ENCODE results near the gene ATP10A. TPM values are rescaled to one million over a fixed set of nuclear protein-coding genes. Genes with fewer than 3 reads are reported as not detected.

Gene ATP10A
- total RNA-seq, 2 donors from 2014 or later, result 5.6 to 14.3 TPM

DNA sequence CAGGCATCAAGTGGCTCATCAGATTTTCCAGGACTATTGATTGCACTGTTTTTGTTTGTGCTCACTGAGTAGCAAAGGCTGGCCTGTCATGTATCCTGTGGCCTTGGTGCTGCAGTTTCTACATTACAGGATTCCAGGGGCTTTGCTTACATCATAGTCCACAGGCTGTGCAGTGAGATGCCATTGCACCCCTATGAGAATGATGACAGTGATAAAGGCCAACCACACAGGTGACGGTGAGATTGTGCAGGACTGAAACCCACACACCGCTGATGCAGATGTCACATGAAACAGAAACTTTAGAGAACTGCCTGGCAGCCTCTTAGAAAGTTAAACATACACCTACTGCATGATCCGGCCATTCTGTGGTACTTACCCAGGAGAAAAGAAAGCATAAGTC is 229.3 kb downstream of the ATP10A start:
- no peak for DNase-seq (ENCODE audit: low spot score)
- intact Hi-C loops (cut with DNase I), result no loop called here
- Histone ChIP-seq H3K27ac (no peak overlapping the region), H3K4me1 (replicated peaks) (no peaks in the 10 kb centered on the region), H3K36me3 (no peaks in the 10 kb centered on the region), H3K27me3 (replicated peaks; ENCODE audit: insufficient read depth) (no peaks in the 10 kb centered on the region), H3K4me3 (no peak overlapping the region), H3K9me3 (no peaks in the 10 kb centered on the region)
- WGBS, result 38% methylated on average over 3 of the region's 3 CpGs
- TF ChIP-seq POLR2A (IDR thresholded peaks at IDR 0.05) (no peak), CTCF (IDR thresholded peaks at IDR 0.05) (no peak), POLR2AphosphoS5 (IDR thresholded peaks at IDR 0.05) (no peak)

GRCh38 chr15:25631971-25632370 is 231.2 kb downstream of the ATP10A start:
- Histone ChIP-seq H3K36me3 (no peaks in the 10 kb centered on the region), H3K9me3 (no peaks in the 10 kb centered on the region), H3K27ac (no peak overlapping the region), H3K4me1 (replicated peaks) (no peaks in the 10 kb centered on the region), H3K4me3 (no peak overlapping the region), H3K27me3 (replicated peaks; ENCODE audit: insufficient read depth) (no peaks in the 10 kb centered on the region)
- no peak for DNase-seq (ENCODE audit: low spot score)
- WGBS, result 78% methylated on average over 8 of the region's 8 CpGs
- intact Hi-C loops (cut with DNase I), result no loop called here
- TF ChIP-seq CTCF (IDR thresholded peaks at IDR 0.05) (no peak), POLR2AphosphoS5 (IDR thresholded peaks at IDR 0.05) (no peak), POLR2A (IDR thresholded peaks at IDR 0.05) (no peak)

Small RNAs within 50 kb of the gene (microRNA-seq; reads per million reads assigned to microRNA genes)
- not detected for gene MIR4715

Small RNAs within 50 kb of the gene (small RNA-seq; reads per million reads assigned to genes)
- 0 reads per million in 2 donors for gene MIR4715
- gene RNA5SP390, result 0 reads per million in 2 donors
